Measurements from ENCODE around the gene ATP10A.
"Not testable (repeated sequence)": the region's sequence is repeated elsewhere in the genome, so short reads cannot be mapped to it uniquely, and the experiment has no call there.

The ATP10A gene

GRCh38 chr15:25883463-25884259, 20.5 kb upstream of the ATP10A start:
- no peak for DNase-seq

DNA sequence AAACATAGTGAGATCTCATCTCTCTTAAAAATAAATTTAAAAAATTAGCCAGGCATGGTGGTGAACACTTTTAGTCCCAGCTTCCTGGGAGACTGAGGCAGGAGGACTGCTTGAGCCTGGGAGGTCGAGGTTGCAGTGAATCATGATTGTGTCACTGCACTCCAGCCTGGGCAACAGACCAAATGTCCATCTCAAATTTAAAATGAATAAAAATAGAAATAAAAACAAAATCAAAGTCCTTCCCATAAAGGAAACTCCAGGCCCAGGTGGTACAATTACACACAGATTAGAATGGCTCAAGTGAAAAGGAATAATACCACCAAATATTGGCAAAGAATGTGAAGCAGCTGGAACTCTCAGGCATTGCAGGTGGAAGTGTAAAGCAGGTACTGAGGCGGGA, 19.3 kb upstream of the ATP10A start:
- no peak for DNase-seq

- not testable (repeated sequence) for DNase-seq
These were observed 17.8 kb upstream of the ATP10A start for GRCh38 chr15:25880877-25881276.

GRCh38 chr15:25880411-25880810, 17.3 kb upstream of the ATP10A start:
- no peak for DNase-seq

GRCh38 chr15:25879438-25879837, 16.3 kb upstream of the ATP10A start:
- no peak for DNase-seq

GRCh38 chr15:25877681-25878080, 14.6 kb upstream of the ATP10A start:
- no peak for DNase-seq

GRCh38 chr15:25876231-25877140, 13.4 kb upstream of the ATP10A start:
- DNase-seq, result no peak

GRCh38 chr15:25875566-25875965, 12.4 kb upstream of the ATP10A start:
- DNase-seq, result peak; percentile 6

- no peak for DNase-seq
These were observed 11.3 kb upstream of the ATP10A start for GRCh38 chr15:25874379-25874778.

DNA sequence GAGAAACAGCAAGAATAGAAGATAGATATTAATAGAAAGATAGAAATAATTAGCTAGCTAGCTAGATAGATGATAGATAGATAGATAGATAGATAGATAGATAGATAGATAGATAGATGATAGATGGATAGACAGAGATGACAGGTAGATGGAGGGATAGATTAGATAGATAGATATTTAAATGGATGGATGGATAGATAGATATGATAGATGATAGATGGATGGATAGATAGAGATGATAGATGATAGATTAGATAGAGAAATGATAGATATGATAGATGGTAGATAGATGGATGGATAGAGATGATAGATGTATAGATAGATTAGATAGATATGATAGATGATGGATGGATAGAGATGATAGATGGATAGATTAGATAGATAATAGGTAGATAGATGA, 8.3 kb upstream of the ATP10A start:
- no peak for DNase-seq

DNA sequence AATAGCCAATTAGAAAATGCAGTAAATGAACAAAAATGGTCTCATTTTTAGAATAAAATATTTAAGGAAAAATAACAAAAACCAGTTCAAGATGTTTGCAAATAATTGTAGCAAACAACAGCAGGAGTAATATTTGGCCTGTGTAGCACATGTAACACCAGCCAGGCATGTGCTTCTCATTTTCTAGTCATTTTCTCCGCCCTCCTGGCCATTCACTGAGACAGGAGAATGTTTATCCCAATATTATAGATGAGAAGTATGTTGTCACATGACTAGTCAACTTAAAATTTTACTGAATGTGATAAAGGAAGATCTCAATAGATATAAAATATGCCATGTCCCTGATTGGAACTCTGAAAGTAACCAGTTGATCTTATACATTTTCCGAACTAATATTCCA, 7.8 kb upstream of the ATP10A start:
- no peak for DNase-seq

DNA sequence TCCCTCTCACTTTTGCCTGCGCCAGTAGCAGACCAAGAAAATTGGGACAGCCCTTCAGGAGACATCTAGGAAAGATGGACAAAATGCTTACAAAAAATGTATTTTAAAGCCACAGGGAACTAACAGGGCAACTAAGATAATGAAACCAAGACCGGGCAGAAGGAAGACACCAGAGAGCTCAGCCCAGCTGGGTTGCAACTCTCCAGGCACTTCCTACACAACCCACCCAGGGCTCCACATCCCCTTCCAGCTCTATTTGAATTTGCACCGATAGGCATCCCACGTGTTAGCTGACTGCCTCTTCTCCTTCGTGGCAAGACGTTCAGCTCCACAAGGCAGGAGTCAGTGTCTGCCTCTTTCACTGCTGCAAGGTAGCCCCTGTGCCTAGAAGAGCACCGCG, 6.6 kb upstream of the ATP10A start:
- no peak for DNase-seq

DNA sequence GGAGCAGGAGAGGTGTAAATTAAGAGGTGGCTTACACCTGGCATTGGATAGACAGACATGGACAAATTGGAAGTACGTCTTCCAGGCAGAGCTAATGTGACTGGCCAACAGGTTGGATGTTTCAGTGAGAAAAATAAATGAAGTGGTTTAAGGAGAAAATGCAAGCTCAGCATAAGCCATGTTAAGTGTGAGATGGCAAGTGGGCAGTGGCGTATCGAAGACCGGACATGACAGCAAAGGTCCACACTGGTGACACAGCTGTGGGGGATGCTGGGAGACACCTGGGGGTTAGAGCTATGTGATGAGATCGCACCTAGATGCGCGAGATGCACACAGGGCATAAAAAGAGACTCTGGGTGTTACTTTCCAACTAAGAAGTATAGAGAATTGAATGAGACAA, 3.7 kb upstream of the ATP10A start:
- no peak for DNase-seq

DNA sequence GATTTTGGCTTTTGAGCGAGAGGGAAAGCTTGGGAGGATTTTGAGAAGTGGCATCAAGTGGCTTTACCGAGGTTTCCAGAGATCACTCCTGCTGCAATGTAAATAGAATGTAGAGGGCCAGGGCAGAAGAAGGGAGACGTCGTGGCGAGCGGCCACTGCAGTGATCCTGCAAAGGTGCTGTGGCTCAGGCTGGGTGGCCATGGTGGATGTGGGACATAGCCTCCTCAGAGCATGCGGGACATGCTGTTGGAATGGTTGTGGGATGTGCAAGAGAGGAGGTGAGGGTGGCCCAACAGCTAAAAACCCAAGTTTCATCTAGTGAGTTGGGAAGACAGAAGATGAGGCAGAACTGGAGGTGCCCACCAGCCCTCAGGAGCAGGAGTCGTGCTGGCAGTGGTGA, 3.1 kb upstream of the ATP10A start:
- no peak for DNase-seq

- no peak for DNase-seq
These were observed 1.8 kb upstream of the ATP10A start for GRCh38 chr15:25864966-25865365.

- peak; percentile 3 for DNase-seq
These were observed 947 bp upstream of the ATP10A start for GRCh38 chr15:25863968-25864580.

- DNase-seq, result peak; percentile 51
These were observed 536 bp downstream of the ATP10A start for GRCh38 chr15:25862472-25863110.

- DNase-seq, result no peak
These were observed 1.1 kb downstream of the ATP10A start for GRCh38 chr15:25862071-25862471.

DNA sequence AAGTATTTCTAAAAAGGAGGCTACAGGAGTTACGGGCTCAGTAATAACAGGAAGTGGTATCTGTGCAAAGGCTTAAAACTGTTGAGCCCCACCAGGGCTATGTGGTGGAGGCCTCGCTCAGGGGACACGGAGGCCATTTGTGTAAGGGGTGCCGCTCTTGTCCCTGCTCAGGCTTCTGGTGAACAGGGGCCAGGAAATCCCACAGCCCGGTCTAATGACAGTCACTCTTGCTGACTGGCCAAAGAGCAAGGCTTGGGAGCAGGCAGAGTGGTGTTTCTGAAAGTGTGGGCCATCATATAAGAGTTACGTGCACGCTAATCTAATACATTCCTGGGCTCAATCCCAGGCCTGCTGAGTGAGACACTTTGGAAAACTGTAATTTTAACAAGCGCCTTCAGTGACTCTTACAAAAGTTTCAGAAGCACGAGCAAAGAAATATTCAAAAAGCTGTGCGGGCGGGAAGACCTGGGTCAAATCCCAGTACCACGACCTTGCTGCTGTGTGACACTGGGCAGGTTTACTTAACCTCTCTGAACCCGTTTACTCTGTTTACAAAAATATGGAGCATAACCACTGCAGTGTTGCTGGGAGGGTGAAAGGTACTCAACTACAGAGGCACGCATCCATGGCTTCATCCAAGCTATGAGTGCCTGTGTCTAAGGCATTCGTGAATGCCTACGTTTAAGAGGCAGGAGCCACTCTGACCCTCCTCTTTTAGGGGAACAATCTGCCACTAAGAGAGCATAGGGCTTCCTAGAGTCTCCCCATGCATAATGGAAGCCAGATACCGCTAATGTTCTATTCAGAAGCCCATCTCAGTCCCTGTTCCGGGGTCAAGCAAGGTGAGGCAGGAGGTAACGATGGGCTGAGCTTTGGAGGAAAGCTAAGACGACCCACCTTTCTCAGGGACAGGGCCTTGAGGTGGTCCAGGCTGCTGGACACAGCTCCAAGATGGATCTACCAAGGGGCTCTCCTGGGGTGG, 2.0 kb downstream of the ATP10A start:
- no peak for DNase-seq

- DNase-seq, result no peak
These were observed 3.1 kb downstream of the ATP10A start for GRCh38 chr15:25859838-25860645.
